Body of pancreas (tissue), 4 donors: Measurements from ENCODE around the gene SHH. TPM values are rescaled to one million over a fixed set of nuclear protein-coding genes. Genes with fewer than 3 reads are reported as not detected.
A peak's percentile ranks its signal among the peaks of the same experiment; 100 is the strongest.

Source experiments
- ATAC-seq: fragments of 150-250 bp; one replicate; pipeline ENCODE4 v1.9.1; 2016
- DNase-seq, 4 donors: peaks; one replicate each; pipeline ENCODE4 v3.0.0-alpha.2; 2019
- H3K27ac ChIP-seq, 4 donors: fragments of 200-600 bp; sonication (generic); 1 replicate in 3 of 4; 2 replicates in 1 of 4; pipeline versions ENCODE4 v1.5.1 to v1.6.1; 2016 to 2019; ENCODE audit warnings: mild to moderate bottlenecking in 1 of 4, mixed read lengths in 1 of 4, moderate library complexity in 1 of 4
- H3K27me3 ChIP-seq, 2 donors: fragments of 200-600 bp; sonication (generic); one replicate each; pipeline ENCODE4 v1.6.0; 2016; ENCODE audit warnings: mild to moderate bottlenecking in 1 of 2
- H3K36me3 ChIP-seq, 2 donors: fragments of 200-600 bp; sonication (generic); replicated peaks in 1 of 2; 2 replicates each; pipeline ENCODE4 v1.5.1; 2016; ENCODE audit warnings: low read depth in 2 of 2; ENCODE audit not compliant: insufficient read depth in 1 of 2
- H3K4me1 ChIP-seq: fragments of 200-600 bp; sonication (generic); one replicate; pipeline ENCODE4 v1.6.0; 2016
- H3K4me3 ChIP-seq, 2 donors: fragments of 200-600 bp; sonication (generic); 1 replicate in 1 of 2; 2 replicates in 1 of 2; pipeline ENCODE4 v1.5.1; 2016 to 2019
- H3K9me3 ChIP-seq, 3 donors: fragments of 200-600 bp; sonication (generic); 1 replicate in 2 of 3; 2 replicates in 1 of 3; pipeline ENCODE4 v1.5.1; 2016
- POLR2A ChIP-seq, 3 donors: fragments of 450-650 bp; IDR thresholded peaks; one replicate each; pipeline ENCODE4 v1.6.1; 2016; ENCODE audit warnings: antibody characterized with exemption in 3 of 3, mild to moderate bottlenecking in 2 of 3
- WGBS, 2 donors: methylation state at CpG; one replicate each; pipeline ENCODE4 v1.1.5; 2017; 5-methylcytosine and 5-hydroxymethylcytosine counted together
- intact Hi-C: fragments of 100-400 bp; cut with DNase I; formaldehyde crosslinking; loops from one replicate; pipeline ENCODE4 v1.15.1; 2023
- total RNA-seq, 2 donors: library from RNA; depleted of rRNA; stranded (reverse); fragments of >200 nt; gene quantifications; one replicate each; pipeline ENCODE4 v1.1.0, GENCODE V29; 2016
- TF ChIP-seq, protein P1 (sequence below), 7 experiments: fragments of 450-650 bp in 4 of 7; fragments of 200-600 bp in 3 of 7; sonication (generic) in 3 of 7; IDR thresholded peaks; one replicate each; pipeline ENCODE4 v1.5.1; 2016 to 2019; ENCODE audit warnings: antibody characterized with exemption in 7 of 7

SHH gene
- total RNA-seq, 2 donors from 2014 or later = 0.33 to 0.78 TPM

DNA sequence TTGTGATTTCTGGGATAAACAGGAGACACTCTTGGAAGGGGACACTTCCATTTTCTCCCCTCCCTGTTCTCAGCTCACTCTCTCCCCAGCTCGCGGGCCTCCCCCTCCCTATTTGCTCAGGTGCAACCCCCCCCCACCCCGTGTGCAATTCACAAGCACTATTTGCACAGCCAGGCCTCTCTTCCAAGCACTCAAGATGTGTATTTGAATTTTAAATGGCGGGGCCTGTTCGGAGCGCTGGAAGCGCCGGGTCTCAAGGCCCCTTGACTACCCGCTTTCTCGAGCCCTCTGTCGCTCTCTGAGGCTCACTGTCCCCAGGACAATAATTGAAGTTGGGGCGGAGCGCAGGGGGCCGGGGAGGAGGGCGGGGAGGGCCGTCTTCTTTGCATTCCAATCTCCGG lies 7.8 kb downstream of the SHH start:
- Histone ChIP-seq H3K27me3 (peaks cover 0 to 22% of the 10 kb centered on the region in 2 donors), H3K36me3 (no peaks in the 10 kb centered on the region), H3K4me1 (peaks cover 50% of the 10 kb centered on the region), H3K4me3 (no peak overlapping the region), H3K27ac (no peak overlapping the region), H3K9me3 (no peaks in the 10 kb centered on the region)
- TF ChIP-seq, protein P1, sequence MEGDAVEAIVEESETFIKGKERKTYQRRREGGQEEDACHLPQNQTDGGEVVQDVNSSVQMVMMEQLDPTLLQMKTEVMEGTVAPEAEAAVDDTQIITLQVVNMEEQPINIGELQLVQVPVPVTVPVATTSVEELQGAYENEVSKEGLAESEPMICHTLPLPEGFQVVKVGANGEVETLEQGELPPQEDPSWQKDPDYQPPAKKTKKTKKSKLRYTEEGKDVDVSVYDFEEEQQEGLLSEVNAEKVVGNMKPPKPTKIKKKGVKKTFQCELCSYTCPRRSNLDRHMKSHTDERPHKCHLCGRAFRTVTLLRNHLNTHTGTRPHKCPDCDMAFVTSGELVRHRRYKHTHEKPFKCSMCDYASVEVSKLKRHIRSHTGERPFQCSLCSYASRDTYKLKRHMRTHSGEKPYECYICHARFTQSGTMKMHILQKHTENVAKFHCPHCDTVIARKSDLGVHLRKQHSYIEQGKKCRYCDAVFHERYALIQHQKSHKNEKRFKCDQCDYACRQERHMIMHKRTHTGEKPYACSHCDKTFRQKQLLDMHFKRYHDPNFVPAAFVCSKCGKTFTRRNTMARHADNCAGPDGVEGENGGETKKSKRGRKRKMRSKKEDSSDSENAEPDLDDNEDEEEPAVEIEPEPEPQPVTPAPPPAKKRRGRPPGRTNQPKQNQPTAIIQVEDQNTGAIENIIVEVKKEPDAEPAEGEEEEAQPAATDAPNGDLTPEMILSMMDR (IDR thresholded peaks at IDR 0.05) = no peak
- no peak for TF ChIP-seq POLR2A (IDR thresholded peaks at IDR 0.05)
- intact Hi-C loops = no loop called here
- WGBS, 2 donors = 5 to 8% methylated on average over 7 to 17 of the region's 17 CpGs
- no peak for ATAC-seq
- DNase-seq = no peak

DNA sequence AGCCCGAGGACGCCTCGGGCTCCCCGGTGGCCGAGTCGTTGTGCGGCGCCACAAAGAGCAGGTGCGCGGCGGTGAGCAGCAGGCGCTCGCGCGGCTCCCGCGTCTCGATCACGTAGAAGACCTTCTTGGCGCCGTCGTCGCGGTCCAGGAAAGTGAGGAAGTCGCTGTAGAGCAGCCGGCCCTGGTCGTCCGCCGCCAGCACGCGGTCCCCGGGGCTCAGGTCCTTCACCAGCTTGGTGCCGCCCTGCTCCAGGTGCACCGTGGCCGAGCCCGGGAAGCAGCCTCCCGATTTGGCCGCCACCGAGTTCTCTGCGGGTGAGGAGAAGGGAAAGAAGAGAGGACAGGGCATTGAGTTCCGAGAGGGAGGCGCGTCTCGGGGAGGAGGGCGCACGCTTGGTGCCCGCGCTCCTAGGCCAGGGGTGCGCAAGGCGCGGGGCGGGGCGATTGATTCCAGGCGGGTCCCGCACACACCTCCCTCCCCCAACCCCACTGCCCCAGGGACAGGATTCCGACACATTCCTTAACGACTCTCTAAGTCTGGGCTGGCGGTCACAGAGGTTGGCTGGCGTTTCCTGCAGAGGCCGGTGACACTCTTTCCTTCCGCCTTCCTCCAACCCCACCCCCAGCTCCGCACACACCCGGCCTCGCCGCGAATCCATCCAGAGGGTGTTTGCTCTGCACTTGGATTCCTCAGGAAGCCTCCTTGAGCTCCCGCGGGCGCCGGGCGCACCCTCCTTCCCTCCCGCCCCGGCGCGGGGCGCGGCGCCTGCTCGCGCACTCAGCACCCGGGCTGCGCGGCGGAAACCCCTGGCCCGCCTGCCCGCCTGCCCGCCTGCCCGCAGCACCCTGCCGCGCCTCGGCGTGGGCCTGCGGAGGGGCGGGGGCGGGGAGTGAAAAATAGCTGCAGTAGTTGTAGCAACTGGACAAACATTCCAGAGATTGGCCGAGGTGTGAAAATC lies 8.6 kb downstream of the SHH start:
- intact Hi-C loops = no loop called here
- TF ChIP-seq, protein P1 (IDR thresholded peaks at IDR 0.05) = no peak
- no peak for TF ChIP-seq POLR2A (IDR thresholded peaks at IDR 0.05)
- H3K9me3 ChIP-seq = no peaks in the 10 kb centered on the region
- H3K36me3 ChIP-seq = no peaks in the 10 kb centered on the region
- ATAC-seq = peak; percentile 15
- DNase-seq = peak in 2 of 4 donors; percentile 16 to 42
- H3K4me3 ChIP-seq = no peak overlapping the region
- WGBS, 2 donors = 2 to 3% methylated on average over 8 to 94 of the region's 96 CpGs
- no peak overlapping the region for H3K27ac ChIP-seq
- peaks cover 0 to 18% of the 10 kb centered on the region in 2 donors for H3K27me3 ChIP-seq
- H3K4me1 ChIP-seq = peaks cover 43% of the 10 kb centered on the region

DNA sequence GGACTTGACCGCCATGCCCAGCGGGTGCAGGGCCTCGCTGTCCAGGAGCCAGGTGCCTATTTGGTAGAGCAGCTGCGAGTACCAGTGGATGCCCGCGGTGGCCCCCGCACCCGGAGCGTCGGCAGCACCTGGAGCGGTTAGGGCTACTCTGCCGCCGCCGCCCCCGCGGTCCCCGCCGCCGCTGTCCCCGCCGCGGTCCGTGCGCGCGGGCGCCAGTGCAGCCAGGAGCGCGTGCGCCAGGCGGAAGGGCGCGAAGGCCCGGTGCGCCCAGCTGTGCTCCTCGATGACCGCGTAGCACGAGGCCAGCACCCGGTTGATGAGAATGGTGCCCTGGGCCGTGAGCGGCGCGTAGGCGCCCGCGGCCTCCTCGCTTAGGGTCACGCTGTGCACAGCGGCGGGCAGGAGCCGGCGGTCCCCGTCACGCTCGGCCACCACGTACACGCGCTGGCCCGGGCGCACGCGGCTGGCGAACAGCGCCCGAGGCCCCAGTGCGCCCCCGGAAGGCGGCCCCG lies 9.3 kb downstream of the SHH start:
- H3K4me3 ChIP-seq = no peak overlapping the region
- H3K4me1 ChIP-seq = peaks cover 36% of the 10 kb centered on the region
- ATAC-seq (no peak), DNase-seq (no peak)
- H3K27ac ChIP-seq = no peak overlapping the region
- H3K9me3 ChIP-seq = no peaks in the 10 kb centered on the region
- TF ChIP-seq POLR2A (IDR thresholded peaks at IDR 0.05) = no peak
- TF ChIP-seq, protein P1 (IDR thresholded peaks at IDR 0.05) = no peak
- intact Hi-C loops = no loop called here
- WGBS, 2 donors = 5 to 16% methylated on average over 3 to 59 of the region's 70 CpGs
- no peaks in the 10 kb centered on the region for H3K36me3 ChIP-seq
- peaks cover 0 to 18% of the 10 kb centered on the region in 2 donors for H3K27me3 ChIP-seq

DNA sequence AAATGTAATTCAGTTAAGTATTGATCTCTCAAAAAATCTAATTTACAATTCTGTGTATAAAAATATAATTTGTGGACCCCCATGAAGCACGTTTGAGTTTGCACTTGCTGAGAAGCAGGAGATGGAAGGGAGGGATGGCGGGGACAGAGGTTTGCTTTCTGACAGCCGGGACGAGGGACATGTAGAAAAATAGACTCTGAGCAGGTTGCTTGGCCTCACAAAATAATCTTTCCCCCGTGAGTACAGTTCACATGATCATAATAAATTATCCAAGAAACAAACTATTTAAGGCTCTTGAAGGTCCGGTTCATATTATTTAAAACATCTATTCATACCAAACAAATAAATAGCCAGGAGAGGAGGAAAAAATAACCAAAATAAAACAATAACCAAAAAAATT lies 10.0 kb downstream of the SHH start:
- DNase-seq (no peak), ATAC-seq (no peak)
- peaks cover 32% of the 10 kb centered on the region for H3K4me1 ChIP-seq
- no peak overlapping the region for H3K4me3 ChIP-seq
- intact Hi-C loops = no loop called here
- no peaks in the 10 kb centered on the region for H3K9me3 ChIP-seq
- TF ChIP-seq POLR2A (IDR thresholded peaks at IDR 0.05) = no peak
- TF ChIP-seq, protein P1 (IDR thresholded peaks at IDR 0.05) = no peak
- 40 to 56% methylated on average over 6 of the region's 6 CpGs for WGBS, 2 donors
- H3K27me3 ChIP-seq = peaks cover 0 to 18% of the 10 kb centered on the region in 2 donors
- H3K36me3 ChIP-seq = no peaks in the 10 kb centered on the region
- H3K27ac ChIP-seq = no peak overlapping the region
